ENCODE results near the gene SMIM10L2A.
"Not testable (repeated sequence)": the region's sequence is repeated elsewhere in the genome, so short reads cannot be mapped to it uniquely, and the experiment has no call there.

SMIM10L2A gene

GRCh38 chrX:135422810-135423168 lies 1.0 kb downstream of the SMIM10L2A start:
- not testable (repeated sequence) for DNase-seq (ENCODE audit: low read depth, low spot score)

GRCh38 chrX:135423173-135423864 lies 1.6 kb downstream of the SMIM10L2A start:
- DNase-seq (ENCODE audit: low read depth, low spot score), result not testable (repeated sequence)

DNA sequence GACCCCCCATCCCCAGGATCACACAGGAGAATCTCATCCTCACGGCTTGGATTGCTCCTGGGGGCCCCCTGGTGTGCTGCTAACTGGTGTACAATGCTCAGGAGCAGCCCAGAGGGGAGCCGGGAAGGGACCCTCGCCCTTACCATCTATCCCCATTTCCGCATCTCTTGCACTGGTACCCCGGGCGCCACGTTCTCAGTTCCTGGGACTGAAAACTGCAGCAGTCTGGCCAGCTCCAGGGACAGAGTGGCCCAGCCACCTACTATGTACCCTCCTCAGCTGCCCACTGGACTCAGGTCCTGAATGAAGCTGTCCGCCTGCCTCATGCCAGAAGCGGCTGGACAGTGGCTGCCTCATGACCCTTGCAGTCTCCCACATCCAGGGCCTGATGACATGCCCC lies 2.7 kb downstream of the SMIM10L2A start:
- DNase-seq (ENCODE audit: low read depth, low spot score), result no peak

DNA sequence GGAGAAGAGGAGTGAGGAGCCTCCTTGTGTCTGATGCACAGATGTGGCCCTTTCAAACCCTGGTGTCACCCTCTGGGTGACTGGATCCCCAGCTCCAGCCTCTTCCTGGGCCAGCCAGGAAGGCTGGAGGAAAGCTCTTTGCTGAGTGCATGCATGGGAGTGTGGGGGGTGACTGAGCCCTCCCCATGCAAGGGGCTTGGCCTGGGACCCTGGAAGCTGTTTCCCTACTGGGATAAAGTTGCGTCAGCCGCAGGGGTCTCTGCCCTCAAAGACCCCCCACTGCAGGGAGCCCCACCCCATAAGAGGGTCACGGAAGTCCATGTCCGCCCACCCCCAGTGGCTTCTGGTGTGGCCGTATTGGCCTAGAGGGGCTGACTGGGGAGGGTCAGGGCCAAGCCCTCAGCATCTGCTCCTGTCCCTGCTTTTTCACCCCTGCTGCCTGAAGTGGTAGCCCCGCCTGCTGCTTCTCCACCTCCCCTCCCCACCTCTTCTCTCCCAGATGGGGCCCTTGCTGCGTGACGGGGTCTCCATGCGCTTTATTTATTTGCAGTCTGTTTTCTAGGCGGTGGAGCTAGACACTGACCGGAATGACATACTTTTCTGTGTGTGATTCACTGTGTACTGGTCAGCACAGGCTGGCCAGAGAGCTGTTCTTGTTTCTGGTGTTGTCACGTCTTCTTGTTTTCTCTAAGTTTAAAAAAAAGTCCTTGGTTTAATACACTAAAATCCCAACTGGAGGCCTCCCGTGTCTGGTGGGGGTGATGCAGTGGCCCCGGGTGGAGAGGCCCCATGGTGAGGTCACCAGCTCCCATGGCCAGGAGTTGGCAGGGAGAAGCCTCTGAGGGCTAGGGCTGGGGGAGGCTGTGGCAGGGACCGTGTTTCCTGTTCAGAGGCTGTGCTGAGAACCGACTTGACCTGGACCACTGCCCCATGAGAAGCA lies 3.6 kb downstream of the SMIM10L2A start:
- DNase-seq (ENCODE audit: low read depth, low spot score), result no peak

DNA sequence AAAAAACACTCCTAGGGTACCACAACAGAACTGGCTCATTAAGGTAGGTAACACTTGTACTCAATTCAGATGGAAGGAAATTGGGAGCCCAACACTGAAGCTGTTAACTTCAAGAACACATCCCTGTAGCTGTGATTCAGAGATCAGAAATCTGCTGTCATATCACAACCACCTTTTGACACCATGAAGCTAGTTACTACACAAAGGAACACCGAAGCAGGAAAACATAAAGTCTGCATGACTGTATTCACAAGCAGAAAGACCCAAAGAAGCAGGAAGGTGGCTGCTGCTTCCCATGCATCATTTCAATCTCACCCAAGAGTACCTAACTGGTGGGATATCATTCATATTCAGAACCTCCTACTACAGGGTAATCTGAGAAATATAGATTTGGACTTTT lies 7.7 kb downstream of the SMIM10L2A start:
- DNase-seq (ENCODE audit: low read depth, low spot score), result no peak

GRCh38 chrX:135431886-135432285 lies 10.1 kb downstream of the SMIM10L2A start:
- DNase-seq (ENCODE audit: low read depth, low spot score), result no peak

- DNase-seq (ENCODE audit: low read depth, low spot score), result no peak
Measured at GRCh38 chrX:135432453-135432852, 10.7 kb downstream of the SMIM10L2A start.

- DNase-seq (ENCODE audit: low read depth, low spot score), result no peak
Measured at GRCh38 chrX:135432881-135433521, 11.3 kb downstream of the SMIM10L2A start.

- no peak for DNase-seq (ENCODE audit: low read depth, low spot score)
Measured at GRCh38 chrX:135433531-135434257, 11.9 kb downstream of the SMIM10L2A start.

DNA sequence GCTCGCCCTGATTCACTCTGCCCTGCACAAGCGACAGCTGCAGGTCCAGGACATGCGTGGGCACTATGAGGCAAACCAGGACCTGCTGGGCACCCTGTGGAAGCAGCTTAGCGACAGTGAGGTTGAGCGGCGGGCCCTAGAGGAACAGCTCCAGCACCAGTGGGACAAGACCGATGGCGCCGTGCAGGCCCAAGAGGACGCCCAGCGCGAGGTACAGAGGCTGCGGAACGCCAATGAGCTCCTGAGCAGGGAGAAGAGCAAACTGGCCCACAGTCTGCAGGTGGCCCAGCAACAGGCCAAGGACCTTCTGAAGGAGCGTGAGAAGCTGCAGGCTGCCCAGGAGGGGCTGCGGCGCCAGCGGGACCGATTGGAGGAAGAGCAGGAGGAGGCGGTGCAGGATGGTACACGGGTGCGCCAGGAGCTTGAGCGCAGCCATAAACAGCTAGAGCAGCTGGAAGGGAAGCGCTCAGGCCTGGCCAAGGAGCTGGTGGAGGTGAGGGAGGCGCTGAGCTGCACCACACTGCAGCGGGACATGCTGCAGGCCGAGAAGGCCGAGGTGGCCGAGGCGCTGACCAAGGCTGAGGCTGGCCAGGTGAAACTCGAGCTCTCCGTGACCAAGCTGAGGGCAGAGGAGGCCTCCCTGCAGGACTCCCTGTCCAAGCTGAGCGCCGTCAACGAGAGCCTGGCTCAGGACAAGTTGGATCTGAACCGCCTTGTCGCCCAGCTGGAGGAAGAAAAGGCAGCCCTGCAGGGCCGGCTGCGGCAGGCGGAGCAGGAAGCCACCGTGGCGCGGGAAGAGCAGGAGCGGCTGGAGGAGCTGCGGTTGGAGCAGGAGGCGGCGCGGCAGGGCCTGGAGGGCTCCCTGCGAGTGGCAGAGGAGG lies 12.8 kb downstream of the SMIM10L2A start:
- DNase-seq (ENCODE audit: low read depth, low spot score), result no peak

GRCh38 chrX:135435139-135435922 lies 13.6 kb downstream of the SMIM10L2A start:
- no peak for DNase-seq (ENCODE audit: low read depth, low spot score)

GRCh38 chrX:135435933-135436332 lies 14.2 kb downstream of the SMIM10L2A start:
- DNase-seq (ENCODE audit: low read depth, low spot score), result no peak

GRCh38 chrX:135436456-135436855 lies 14.7 kb downstream of the SMIM10L2A start:
- no peak for DNase-seq (ENCODE audit: low read depth, low spot score)

- DNase-seq (ENCODE audit: low read depth, low spot score), result no peak
Measured at GRCh38 chrX:135436966-135437866, 15.5 kb downstream of the SMIM10L2A start.

DNA sequence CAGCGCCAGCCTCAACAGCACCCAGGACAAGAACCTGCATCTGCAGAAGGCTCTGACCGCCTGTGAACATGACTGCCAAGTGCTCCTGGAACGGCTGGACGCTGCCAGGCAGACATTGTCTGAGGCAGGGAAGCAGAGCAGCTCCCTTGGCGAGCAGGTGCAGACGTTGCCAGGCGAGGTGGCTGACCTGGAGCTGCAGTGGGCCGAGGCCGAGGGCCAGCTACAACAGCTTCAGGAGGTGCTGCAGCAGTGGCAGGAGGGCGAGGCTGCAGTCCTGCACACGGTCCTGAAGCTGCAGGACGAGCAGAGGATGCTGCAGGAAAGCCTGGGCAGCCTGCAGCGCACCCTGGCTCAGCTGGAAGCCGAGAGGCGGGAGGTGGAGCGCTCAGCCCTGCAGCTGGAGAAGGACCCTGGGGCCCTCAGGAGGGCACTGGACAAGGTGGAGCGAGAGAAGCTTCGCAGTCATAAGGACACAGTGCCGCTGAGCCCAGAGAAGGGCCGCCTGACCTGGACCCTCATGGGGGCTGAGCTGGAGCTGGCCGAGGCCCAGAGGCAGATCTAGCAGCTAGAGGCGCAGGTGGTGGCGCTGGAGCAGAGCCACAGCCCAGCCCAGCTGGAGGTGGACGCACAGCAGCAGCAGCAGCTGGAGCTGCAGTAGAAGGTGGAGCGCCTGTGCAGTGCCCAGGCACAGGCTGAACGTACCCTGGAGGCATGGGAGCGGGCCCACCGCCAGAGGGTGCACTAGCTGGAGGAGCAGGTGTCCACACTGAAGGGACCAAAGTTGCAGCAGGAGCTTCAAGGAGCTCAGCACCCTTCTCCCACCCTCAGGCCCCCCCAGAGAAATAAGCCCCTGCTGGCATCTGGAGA lies 16.4 kb downstream of the SMIM10L2A start:
- DNase-seq (ENCODE audit: low read depth, low spot score), result no peak

DNA sequence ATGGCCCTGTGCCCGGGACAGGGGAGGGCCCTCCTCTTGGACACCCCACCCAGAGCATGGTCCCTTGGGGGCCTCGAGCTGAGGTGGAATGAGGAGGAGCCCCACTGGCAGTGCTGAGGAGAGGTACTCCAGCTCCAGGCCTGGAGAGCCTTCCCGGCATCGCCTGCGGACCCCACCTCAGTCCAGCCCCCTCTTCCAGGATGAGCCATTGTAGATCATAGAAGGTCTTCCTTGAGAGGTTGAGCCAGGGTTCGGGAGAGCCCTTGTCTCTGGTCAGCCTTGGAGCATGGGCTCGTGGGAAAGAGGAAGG lies 16.9 kb downstream of the SMIM10L2A start:
- DNase-seq (ENCODE audit: low read depth, low spot score), result no peak

- no peak for DNase-seq (ENCODE audit: low read depth, low spot score)
Measured at GRCh38 chrX:135449637-135450550, 28.1 kb downstream of the SMIM10L2A start.

Data from activated CD4-positive, CD25-positive, alpha-beta regulatory T cell treated with anti-CD3 and anti-CD28 coated beads, Interleukin-2, amount 50 U/mL, for 16 hours (primary cell).